Right lobe of liver (tissue), 6 donors: ENCODE data around the gene TNFRSF9. TPM values are rescaled to one million over a fixed set of nuclear protein-coding genes. Genes with fewer than 3 reads are reported as not detected.

Source experiments
- ATAC-seq, 4 donors: fragments of 200-7000 bp; cut with Tn5 transposase; one replicate each; pipeline ENCODE4 v1.9.1; 2020; ENCODE audit warnings: mild to moderate bottlenecking in 4 of 4, moderate library complexity in 4 of 4
- DNase-seq, 3 donors: peaks; one replicate each; pipeline ENCODE4 v3.0.0-alpha.2; 2020
- H3K27ac ChIP-seq, 3 donors: fragments of 200-600 bp; one replicate each; pipeline ENCODE4 v1.8.0; 2022
- H3K27me3 ChIP-seq, 2 donors: fragments of 200-600 bp; one replicate each; pipeline ENCODE4 v1.8.0; 2022
- H3K36me3 ChIP-seq, 4 donors: fragments of 200-600 bp; sonication (generic) in 1 of 4; one replicate each; pipeline versions ENCODE4 v1.5.1 to v1.8.0; 2017 to 2022; ENCODE audit warnings: control low read depth in 1 of 4
- H3K4me1 ChIP-seq, 4 donors: fragments of 200-600 bp; sonication (generic) in 1 of 4; one replicate each; pipeline versions ENCODE4 v1.5.1 to v1.8.0; 2017 to 2022; ENCODE audit warnings: control low read depth in 1 of 4
- H3K4me3 ChIP-seq, 3 donors: fragments of 200-600 bp; one replicate each; pipeline ENCODE4 v1.8.0; 2022
- H3K9me3 ChIP-seq, 4 donors: fragments of 200-600 bp; sonication (generic) in 1 of 4; one replicate each; pipeline versions ENCODE4 v1.5.1 to v1.8.0; 2017 to 2022; ENCODE audit warnings: control low read depth in 1 of 4
- POLR2A ChIP-seq: fragments of 450-650 bp; IDR thresholded peaks from one replicate; pipeline ENCODE4 v1.6.1; 2017; ENCODE audit warnings: antibody characterized with exemption, mild to moderate bottlenecking
- WGBS: methylation state at CpG from one replicate; pipeline ENCODE4 v1.1.6; 2018; ENCODE audit warnings: low coverage, low lambda C conversion rate; ENCODE audit not compliant: insufficient coverage; ENCODE audit errors: missing lambda C conversion rate; 5-methylcytosine and 5-hydroxymethylcytosine counted together
- intact Hi-C, 2 donors: fragments of 100-400 bp; cut with DNase I; formaldehyde crosslinking; loops; one replicate each; pipeline versions ENCODE4 v1.11.2 to v1.14.1; 2022
- long read RNA-seq: library from polyadenylated mRNA; unstranded; transcript quantifications from one replicate; pipeline ENCODE4 v2.0.0, GENCODE V29; 2019
- total RNA-seq, 6 experiments: library from RNA; depleted of rRNA in 2 of 6; stranded (reverse); fragments of >200 nt in 2 of 6; fragmentation: NEBNext Ultra II Directional in 3 of 6; extraction: Animal tissue kit (Norgen Biotek cat#: 25700) in 3 of 6; gene quantifications; one replicate each; pipeline versions ENCODE4 v1.1.0 to v1.2.4, GENCODE V29; 2016 to 2023
- TF ChIP-seq, protein P1 (sequence below), 4 donors: fragments of 200-600 bp in 3 of 4; fragments of 450-650 bp in 1 of 4; IDR thresholded peaks; one replicate each; pipeline versions ENCODE4 v1.5.1 to v1.8.0; 2016 to 2022; ENCODE audit warnings: antibody characterized with exemption in 4 of 4, mild to moderate bottlenecking in 2 of 4
- donor health status: DM: no; HTN: yes; CAD: no.
- donor health status: DM: no; HTN: no; CAD: no.
- donor health status: DM: no; HTN: no; CAD: no.
- donor health status: DM: no; HTN: yes; CAD: no.
- donor health status: DM: no; HTN: yes; CAD: no.

TNFRSF9 gene
- under 1 TPM in 4 of 6 experiments, not detected in 2; 0.06 to 0.22 (median 0.10) TPM for total RNA-seq
- long read RNA-seq: 0 reads

DNA sequence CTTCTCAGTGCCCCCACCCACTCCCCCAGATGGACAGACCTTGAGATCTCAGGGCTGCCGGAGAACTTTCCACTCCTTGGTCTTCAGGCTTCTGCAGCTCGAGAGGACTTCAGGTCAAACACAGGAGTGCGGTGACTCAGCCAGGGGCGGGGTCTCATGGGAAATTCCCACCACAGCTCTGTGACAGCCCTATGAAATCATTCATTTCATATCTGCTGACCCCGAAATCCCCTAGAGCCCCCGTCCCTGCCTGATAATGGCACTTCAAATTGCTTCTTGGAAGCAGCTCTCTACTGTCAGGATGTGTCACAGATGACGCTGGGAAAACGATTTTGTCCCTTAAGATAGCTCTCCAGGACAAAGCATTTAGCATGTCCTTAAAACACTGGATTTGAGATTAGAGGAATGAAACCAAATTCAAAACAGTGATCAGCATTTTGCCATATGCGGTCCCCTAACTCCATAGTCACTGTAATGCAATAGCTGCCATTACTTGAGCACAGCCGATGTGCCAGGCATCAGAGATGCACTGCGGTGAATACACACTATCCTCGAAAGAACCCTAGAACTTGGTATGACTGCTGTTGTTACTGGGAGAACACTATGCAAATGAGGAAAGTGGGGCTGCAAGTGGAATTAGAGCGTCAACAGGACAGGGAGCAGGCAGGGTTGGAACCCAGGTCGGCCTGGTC is at the start of gene TNFRSF9:
Gene TNFRSF9 (minus strand): TSS at position 95 of the 692 bp plus-strand sequence. CDS start 845 bp downstream, outside the sequence.
- Histone ChIP-seq H3K4me3 (no peak within 1 kb of the TSS), H3K9me3 (no peaks in the 10 kb centered on the region), H3K27ac (no peak within 1 kb of the TSS), H3K4me1 (no peaks in the 10 kb centered on the region), H3K27me3 (no peaks in the 10 kb centered on the region), H3K36me3 (no peaks in the 10 kb centered on the region)
- 56% methylated on average over 8 of the region's 14 CpGs for WGBS
- DNase-seq (peak in 1 of 3 donors; percentile 33), ATAC-seq (peak in 2 of 4 donors; percentile 7 to 55)
- no peak for TF ChIP-seq POLR2A
- TF ChIP-seq, protein P1, sequence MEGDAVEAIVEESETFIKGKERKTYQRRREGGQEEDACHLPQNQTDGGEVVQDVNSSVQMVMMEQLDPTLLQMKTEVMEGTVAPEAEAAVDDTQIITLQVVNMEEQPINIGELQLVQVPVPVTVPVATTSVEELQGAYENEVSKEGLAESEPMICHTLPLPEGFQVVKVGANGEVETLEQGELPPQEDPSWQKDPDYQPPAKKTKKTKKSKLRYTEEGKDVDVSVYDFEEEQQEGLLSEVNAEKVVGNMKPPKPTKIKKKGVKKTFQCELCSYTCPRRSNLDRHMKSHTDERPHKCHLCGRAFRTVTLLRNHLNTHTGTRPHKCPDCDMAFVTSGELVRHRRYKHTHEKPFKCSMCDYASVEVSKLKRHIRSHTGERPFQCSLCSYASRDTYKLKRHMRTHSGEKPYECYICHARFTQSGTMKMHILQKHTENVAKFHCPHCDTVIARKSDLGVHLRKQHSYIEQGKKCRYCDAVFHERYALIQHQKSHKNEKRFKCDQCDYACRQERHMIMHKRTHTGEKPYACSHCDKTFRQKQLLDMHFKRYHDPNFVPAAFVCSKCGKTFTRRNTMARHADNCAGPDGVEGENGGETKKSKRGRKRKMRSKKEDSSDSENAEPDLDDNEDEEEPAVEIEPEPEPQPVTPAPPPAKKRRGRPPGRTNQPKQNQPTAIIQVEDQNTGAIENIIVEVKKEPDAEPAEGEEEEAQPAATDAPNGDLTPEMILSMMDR (IDR thresholded peaks at IDR 0.05): no peak
- intact Hi-C loops: no loop called here

DNA sequence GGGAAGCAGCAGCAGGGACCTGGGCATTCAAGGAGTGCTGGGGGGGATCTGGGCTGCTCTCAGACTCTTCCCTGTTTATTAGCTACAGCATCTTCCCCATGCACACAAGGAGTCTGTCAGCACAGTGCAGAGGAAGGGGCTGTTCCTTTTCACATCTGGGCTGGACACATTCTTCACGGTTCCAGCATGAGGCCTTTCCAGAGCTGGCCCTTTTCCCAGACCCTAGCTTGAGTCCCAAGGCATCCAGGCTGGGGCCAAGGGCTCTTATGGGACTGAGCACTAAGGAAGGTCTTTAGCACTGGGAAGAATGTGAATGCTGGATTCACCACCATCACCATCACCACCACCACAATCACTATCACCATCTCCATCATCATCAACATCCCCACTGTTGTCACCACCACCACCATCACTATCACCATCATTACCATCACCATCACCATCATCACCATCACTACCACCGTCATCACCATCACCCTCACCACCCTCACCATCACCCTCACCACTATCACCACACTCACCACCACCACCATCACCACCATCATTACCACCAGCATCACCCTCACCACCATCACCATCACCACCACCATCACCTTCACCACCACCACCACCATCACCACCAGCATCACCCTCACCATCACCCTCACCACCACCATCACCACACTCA is 49.3 kb upstream of the TNFRSF9 start:
- H3K4me3 ChIP-seq: no peak overlapping the region
- H3K27me3 ChIP-seq: no peaks in the 10 kb centered on the region
- no peaks in the 10 kb centered on the region for H3K4me1 ChIP-seq
- peak in 2 of 4 donors; percentile 14 to 54 for ATAC-seq
- DNase-seq: no peak
- intact Hi-C loops: loop anchor here in 1 of 2 donors (5.0 kb wide), 1 partner anchor 327 kb away; the partner anchor contains the start of gene SLC45A1
- WGBS: 65% methylated on average over 2 of the region's 2 CpGs
- TF ChIP-seq, protein P1 (IDR thresholded peaks at IDR 0.05): no peak
- TF ChIP-seq POLR2A: no peak
- H3K36me3 ChIP-seq: peaks cover 0 to 13% (median 6%) of the 10 kb centered on the region in 4 donors
- no peak overlapping the region for H3K27ac ChIP-seq
- no peaks in the 10 kb centered on the region for H3K9me3 ChIP-seq

DNA sequence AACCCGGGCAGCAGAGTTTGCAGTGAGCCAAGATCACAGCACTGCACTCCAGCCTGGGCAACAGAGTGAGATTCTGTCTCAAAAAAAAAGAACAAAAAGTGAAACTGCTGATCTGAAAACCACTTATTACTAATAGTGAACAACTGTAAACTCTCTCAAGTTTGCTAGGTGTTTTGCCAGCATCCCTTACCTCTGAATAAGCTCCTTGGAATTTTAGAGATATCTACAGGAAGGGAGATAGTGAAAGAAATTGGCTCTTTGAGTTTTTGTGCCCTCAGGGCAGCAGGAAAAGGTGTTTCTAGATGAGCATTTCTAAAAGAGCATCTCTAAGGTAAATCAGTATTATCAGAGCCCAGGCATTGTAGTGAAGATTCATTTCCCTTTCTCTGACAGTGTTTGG is 47.9 kb upstream of the TNFRSF9 start:
- intact Hi-C loops: loop anchor here in 1 of 2 donors (5.0 kb wide), 1 partner anchor 329 kb away; the partner anchor contains the start of gene SLC45A1
- Histone ChIP-seq H3K27me3 (no peaks in the 10 kb centered on the region), H3K4me3 (no peak overlapping the region), H3K27ac (no peak overlapping the region), H3K4me1 (peaks cover 0 to 4% (median 1%) of the 10 kb centered on the region in 4 donors), H3K36me3 (peaks cover 0 to 17% (median 9%) of the 10 kb centered on the region in 4 donors), H3K9me3 (no peaks in the 10 kb centered on the region)
- WGBS: no CpG with 5 or more reads among the region's 1 CpG
- no peak for DNase-seq
- no peak for TF ChIP-seq POLR2A
- TF ChIP-seq, protein P1 (IDR thresholded peaks at IDR 0.05): no peak
- no peak for ATAC-seq

DNA sequence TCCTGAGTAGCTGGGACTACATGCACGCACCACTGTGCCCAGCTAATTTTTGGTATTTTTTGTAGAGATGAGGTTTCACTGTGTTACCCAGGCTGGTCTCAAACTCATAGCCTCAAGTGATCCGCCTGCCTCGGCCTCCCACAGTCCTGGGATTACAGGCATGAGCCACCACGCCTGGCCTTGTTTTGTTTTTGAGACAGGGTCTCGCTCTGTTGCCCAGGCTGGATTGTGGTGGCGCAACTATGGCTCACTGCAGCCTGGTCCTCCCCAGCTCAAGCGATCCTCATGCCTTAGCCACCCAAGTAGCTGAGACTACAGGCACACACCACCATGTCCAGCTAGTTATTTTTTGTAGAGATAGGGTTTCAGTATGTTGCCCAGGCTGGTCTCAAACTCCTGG is 46.9 kb upstream of the TNFRSF9 start:
- peaks cover 0 to 13% (median 2%) of the 10 kb centered on the region in 4 donors for H3K4me1 ChIP-seq
- no peaks in the 10 kb centered on the region for H3K27me3 ChIP-seq
- no peak for DNase-seq
- no peak for ATAC-seq
- intact Hi-C loops: loop anchor here in 1 of 2 donors (5.0 kb wide), 1 partner anchor 330 kb away; the partner anchor contains the start of gene SLC45A1
- H3K9me3 ChIP-seq: no peaks in the 10 kb centered on the region
- H3K27ac ChIP-seq: no peak overlapping the region
- H3K36me3 ChIP-seq: peaks cover 0 to 17% (median 9%) of the 10 kb centered on the region in 4 donors
- no peak overlapping the region for H3K4me3 ChIP-seq
- TF ChIP-seq, protein P1 (IDR thresholded peaks at IDR 0.05): no peak
- no peak for TF ChIP-seq POLR2A
- 100% methylated on average over 4 of the region's 7 CpGs for WGBS
